KMS-11 (cell line): ENCODE measurements around the gene CAMTA1.

ENCODE experiments used
- H2AFZ ChIP-seq: fragments of 200-600 bp; sonication (generic); 2 replicates; pipeline ENCODE4 v1.6.1; 2016; ENCODE audit warnings: antibody characterized with exemption, mixed run types, low read depth
- H3K27ac ChIP-seq: fragments of 200-600 bp; sonication (generic); 2 replicates; pipeline ENCODE4 v1.6.1; 2016; ENCODE audit warnings: mild to moderate bottlenecking, mixed run types
- H3K27me3 ChIP-seq: fragments of 200-600 bp; sonication (generic); 2 replicates; pipeline ENCODE4 v1.6.1; 2017; ENCODE audit warnings: mild to moderate bottlenecking, low read depth, mixed run types, moderate library complexity; ENCODE audit not compliant: insufficient read depth
- H3K36me3 ChIP-seq: fragments of 200-600 bp; sonication (generic); 2 replicates; pipeline ENCODE4 v1.6.1; 2017; ENCODE audit warnings: mild to moderate bottlenecking, mixed run types; ENCODE audit not compliant: insufficient read depth
- H3K4me1 ChIP-seq: fragments of 200-600 bp; sonication (generic); 2 replicates; pipeline ENCODE4 v1.6.1; 2016; ENCODE audit warnings: mild to moderate bottlenecking, low read depth, mixed run types; ENCODE audit not compliant: poor library complexity, severe bottlenecking
- H3K4me2 ChIP-seq: fragments of 200-600 bp; sonication (generic); 2 replicates; pipeline ENCODE4 v1.7.0; 2016; ENCODE audit warnings: mild to moderate bottlenecking, mixed run types
- H3K4me3 ChIP-seq: fragments of 200-600 bp; sonication (generic); IDR thresholded peaks from 2 replicates; pipeline ENCODE4 v1.6.1; 2017; ENCODE audit warnings: low read depth, low read length, mixed read lengths; ENCODE audit not compliant: insufficient read depth
- H3K79me2 ChIP-seq: fragments of 200-600 bp; sonication (generic); 2 replicates; pipeline ENCODE4 v1.6.1; 2016; ENCODE audit warnings: low read depth, mixed run types; ENCODE audit not compliant: insufficient read depth
- H3K9ac ChIP-seq: fragments of 200-600 bp; sonication (generic); 2 replicates; pipeline ENCODE4 v1.6.1; 2016; ENCODE audit warnings: mild to moderate bottlenecking, mixed run types
- H4K20me1 ChIP-seq: fragments of 200-600 bp; sonication (generic); 2 replicates; pipeline ENCODE4 v1.6.1; 2016; ENCODE audit warnings: mild to moderate bottlenecking, mixed run types; ENCODE audit not compliant: insufficient read depth
- CTCF ChIP-seq: fragments of 200-600 bp; sonication (generic); conservative IDR thresholded peaks from 2 replicates; pipeline ENCODE4 v1.6.1; 2017; ENCODE audit warnings: low read depth, mild to moderate bottlenecking, antibody characterized with exemption, low read length, moderate library complexity, mixed read lengths

The CAMTA1 gene

GRCh38 chr1:7223334-7224080 is 438.3 kb downstream of the CAMTA1 start:
- Histone ChIP-seq H3K27ac (no peak overlapping the region), H3K4me1 (no peaks in the 10 kb centered on the region), H3K9ac (no peak overlapping the region), H3K36me3 (no peaks in the 10 kb centered on the region), H3K4me3 (no peak overlapping the region), H3K4me2 (no peak overlapping the region), H3K27me3 (peaks cover 34% of the 10 kb centered on the region), H2AFZ (no peak overlapping the region), H3K79me2 (no peaks in the 10 kb centered on the region), H4K20me1 (no peaks in the 10 kb centered on the region)
- TF ChIP-seq CTCF, result no peak

DNA sequence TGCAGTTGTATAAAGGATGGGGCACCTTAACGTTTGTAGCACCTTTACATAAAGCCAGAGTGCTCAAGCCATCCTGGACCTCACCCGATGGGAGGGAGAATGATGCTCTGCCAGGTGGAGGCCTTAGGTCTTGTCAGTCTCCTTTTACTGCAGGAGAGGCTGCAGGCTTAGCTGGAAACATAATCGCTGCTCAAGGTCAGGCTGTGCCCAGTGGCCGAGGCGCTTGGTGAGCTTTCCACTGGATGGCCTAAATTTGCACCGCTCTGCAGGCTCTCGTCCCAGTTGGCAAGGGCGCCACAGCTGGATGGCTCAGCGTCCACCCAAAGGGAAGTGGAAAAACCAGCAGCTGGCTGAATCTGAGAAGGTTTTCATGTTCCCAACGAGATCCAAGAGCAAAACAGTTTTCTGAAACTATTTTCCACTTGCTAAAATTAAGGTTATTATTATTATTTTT is 438.9 kb downstream of the CAMTA1 start:
- Histone ChIP-seq H3K79me2 (no peaks in the 10 kb centered on the region), H3K4me1 (no peaks in the 10 kb centered on the region), H2AFZ (no peak overlapping the region), H4K20me1 (no peaks in the 10 kb centered on the region), H3K9ac (no peak overlapping the region), H3K27me3 (peaks cover 33% of the 10 kb centered on the region), H3K36me3 (no peaks in the 10 kb centered on the region), H3K4me3 (no peak overlapping the region), H3K27ac (no peak overlapping the region), H3K4me2 (no peak overlapping the region)
- TF ChIP-seq CTCF, result no peak

- no peak overlapping the region for H3K27ac ChIP-seq
- peaks cover 34% of the 10 kb centered on the region for H3K27me3 ChIP-seq
- no peaks in the 10 kb centered on the region for H3K4me1 ChIP-seq
- no peak overlapping the region for H3K9ac ChIP-seq
- no peak overlapping the region for H3K4me2 ChIP-seq
- H4K20me1 ChIP-seq, result no peaks in the 10 kb centered on the region
- no peak overlapping the region for H2AFZ ChIP-seq
- H3K79me2 ChIP-seq, result no peaks in the 10 kb centered on the region
- no peaks in the 10 kb centered on the region for H3K36me3 ChIP-seq
- H3K4me3 ChIP-seq, result no peak overlapping the region
- no peak for TF ChIP-seq CTCF
Observed at GRCh38 chr1:7224644-7225043, 439.4 kb downstream of the CAMTA1 start.

GRCh38 chr1:7225711-7226505 is 440.7 kb downstream of the CAMTA1 start:
- Histone ChIP-seq H3K9ac (no peak overlapping the region), H3K36me3 (no peaks in the 10 kb centered on the region), H3K4me2 (no peak overlapping the region), H3K79me2 (no peaks in the 10 kb centered on the region), H2AFZ (no peak overlapping the region), H3K4me1 (no peaks in the 10 kb centered on the region), H3K4me3 (no peak overlapping the region), H4K20me1 (no peaks in the 10 kb centered on the region), H3K27me3 (peaks cover 39% of the 10 kb centered on the region), H3K27ac (no peak overlapping the region)
- no peak for TF ChIP-seq CTCF
